Activated CD4-positive, alpha-beta T cell treated with anti-CD3 and anti-CD28 coated beads, Interleukin-2, amount 10 ng/mL, durations not matched to agents 24 days and 14 days (primary cell): Measurements from ENCODE around the gene ABCC1. TPM values are rescaled to one million over a fixed set of nuclear protein-coding genes. Genes with fewer than 3 reads are reported as not detected.
A peak's percentile ranks its signal among the peaks of the same experiment; 100 is the strongest.

ENCODE experiments used
- DNase-seq: peaks from one replicate; pipeline ENCODE4 v3.0.0; 2022
- H3K27ac Mint-ChIP-seq: one replicate; pipeline ENCODE4 v1.8.0; 2022; ENCODE audit warnings: mild to moderate bottlenecking, mixed read lengths
- H3K27me3 Mint-ChIP-seq: one replicate; pipeline ENCODE4 v1.8.0; 2022; ENCODE audit warnings: mixed read lengths
- H3K36me3 Mint-ChIP-seq: one replicate; pipeline ENCODE4 v1.8.0; 2022; ENCODE audit warnings: low read depth, mild to moderate bottlenecking, mixed read lengths
- H3K4me1 Mint-ChIP-seq: one replicate; pipeline ENCODE4 v1.8.0; 2021; ENCODE audit warnings: mixed read lengths
- H3K4me3 Mint-ChIP-seq: one replicate; pipeline ENCODE4 v1.8.0; 2022; ENCODE audit warnings: mild to moderate bottlenecking, moderate library complexity, mixed read lengths
- H3K9me3 Mint-ChIP-seq: one replicate; pipeline ENCODE4 v1.8.0; 2021; ENCODE audit warnings: mixed read lengths
- intact Hi-C: fragments of 100-400 bp; cut with micrococcal nuclease; formaldehyde crosslinking; loops from one replicate; pipeline ENCODE4 v1.15.1; 2023
- total RNA-seq: library from RNA; stranded (reverse); gene quantifications from 2 replicates; pipeline ENCODE4 v1.2.3, GENCODE V29; 2022

ABCC1 gene
- total RNA-seq, 1 donor from 2014 or later, result 92.2 TPM

DNA sequence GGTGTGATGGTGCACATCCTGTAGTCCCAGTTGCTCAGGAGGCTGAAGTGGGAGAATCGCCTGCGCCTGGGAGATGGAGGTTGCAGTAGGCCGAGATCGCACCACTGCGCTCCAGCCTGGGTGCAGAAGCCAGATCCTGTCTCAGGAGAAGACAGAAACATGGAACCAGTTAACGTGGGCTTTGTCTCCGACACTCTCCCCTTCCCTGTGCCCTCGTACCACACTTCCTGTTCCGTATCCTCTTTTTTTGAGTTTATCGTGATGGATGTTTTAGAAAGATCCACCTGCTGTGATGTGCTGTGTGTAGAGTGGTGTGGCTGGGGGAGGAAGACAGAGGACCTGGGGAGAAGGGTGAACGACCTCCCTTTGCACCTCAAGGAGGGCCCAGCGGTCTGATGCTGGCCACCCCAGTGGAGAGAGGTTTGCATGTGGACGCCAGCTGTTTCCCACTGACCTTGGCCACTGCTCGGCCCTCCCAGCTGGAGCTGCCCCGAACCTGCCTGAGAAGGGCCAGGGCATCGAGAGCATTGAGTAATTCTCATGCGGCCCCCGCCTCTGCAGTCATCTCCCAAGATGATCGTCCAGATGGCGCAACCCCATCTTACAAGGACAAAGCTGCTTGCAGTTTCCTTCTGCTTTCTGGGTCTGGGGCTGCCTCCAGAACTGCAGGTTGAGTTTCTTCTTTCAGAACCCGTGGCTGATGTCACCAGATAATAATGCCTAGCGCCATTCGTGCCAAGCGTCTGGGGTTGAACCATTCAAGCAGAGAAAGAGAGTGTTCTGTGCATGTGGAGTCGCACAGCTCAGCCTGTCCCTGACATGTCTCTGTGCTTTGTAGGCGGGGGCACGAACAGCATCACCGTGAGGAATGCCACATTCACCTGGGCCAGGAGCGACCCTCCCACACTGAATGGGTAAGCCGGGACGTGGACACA, 126.3 kb downstream of the ABCC1 start:
- DNase-seq, result no peak
- Mint-ChIP-seq H3K9me3 (no peaks in the 10 kb centered on the region), H3K27me3 (no peaks in the 10 kb centered on the region), H3K27ac (peak overlapping the region; percentile 41), H3K4me3 (no peak overlapping the region), H3K4me1 (peaks cover 10% of the 10 kb centered on the region), H3K36me3 (peaks cover 66% of the 10 kb centered on the region)
- intact Hi-C loops, result no loop called here

DNA sequence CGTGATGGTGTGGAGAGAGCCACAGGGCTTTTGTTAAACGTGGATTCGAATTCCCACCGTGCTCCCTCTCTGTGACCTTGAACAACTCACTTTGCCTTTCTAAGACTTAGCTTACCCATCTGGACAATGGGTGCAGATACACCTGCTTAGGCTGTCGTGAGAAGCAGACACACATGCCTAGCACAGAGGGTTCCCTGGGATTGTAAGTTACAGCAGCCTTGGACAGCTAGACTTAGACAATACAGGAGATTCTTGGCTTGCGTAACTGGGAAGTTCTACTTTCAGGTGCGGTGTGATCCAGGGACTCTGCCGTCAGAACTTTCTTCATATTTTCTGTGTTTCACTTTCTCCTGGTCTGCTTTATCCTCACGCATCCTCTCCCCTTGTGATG, 127.0 kb downstream of the ABCC1 start:
- H3K36me3 Mint-ChIP-seq, result peaks cover 72% of the 10 kb centered on the region
- no peaks in the 10 kb centered on the region for H3K27me3 Mint-ChIP-seq
- intact Hi-C loops, result no loop called here
- peak overlapping the region; percentile 4 for H3K27ac Mint-ChIP-seq
- H3K4me1 Mint-ChIP-seq, result peaks cover 10% of the 10 kb centered on the region
- no peak for DNase-seq
- H3K9me3 Mint-ChIP-seq, result no peaks in the 10 kb centered on the region
- H3K4me3 Mint-ChIP-seq, result no peak overlapping the region

- Mint-ChIP-seq H3K27ac (no peak overlapping the region), H3K27me3 (no peaks in the 10 kb centered on the region), H3K4me1 (peaks cover 5% of the 10 kb centered on the region), H3K4me3 (no peak overlapping the region), H3K9me3 (peaks cover 8% of the 10 kb centered on the region), H3K36me3 (peaks cover 86% of the 10 kb centered on the region)
- no peak for DNase-seq
- intact Hi-C loops, result no loop called here
Observed at GRCh38 chr16:16080465-16081065, 131.1 kb downstream of the ABCC1 start.

- intact Hi-C loops, result no loop called here
- H3K9me3 Mint-ChIP-seq, result peaks cover 8% of the 10 kb centered on the region
- H3K4me1 Mint-ChIP-seq, result peaks cover 4% of the 10 kb centered on the region
- no peaks in the 10 kb centered on the region for H3K27me3 Mint-ChIP-seq
- H3K4me3 Mint-ChIP-seq, result no peak overlapping the region
- DNase-seq, result no peak
- H3K36me3 Mint-ChIP-seq, result peaks cover 87% of the 10 kb centered on the region
- no peak overlapping the region for H3K27ac Mint-ChIP-seq
Observed at GRCh38 chr16:16081141-16081540, 131.7 kb downstream of the ABCC1 start.

- Mint-ChIP-seq H3K36me3 (peaks cover 87% of the 10 kb centered on the region), H3K9me3 (peaks cover 8% of the 10 kb centered on the region), H3K27ac (peak overlapping the region; percentile 62), H3K4me3 (no peak overlapping the region), H3K4me1 (peaks cover 3% of the 10 kb centered on the region), H3K27me3 (no peaks in the 10 kb centered on the region)
- DNase-seq, result no peak
- intact Hi-C loops, result no loop called here
Observed at GRCh38 chr16:16082255-16082654, 132.8 kb downstream of the ABCC1 start.

DNA sequence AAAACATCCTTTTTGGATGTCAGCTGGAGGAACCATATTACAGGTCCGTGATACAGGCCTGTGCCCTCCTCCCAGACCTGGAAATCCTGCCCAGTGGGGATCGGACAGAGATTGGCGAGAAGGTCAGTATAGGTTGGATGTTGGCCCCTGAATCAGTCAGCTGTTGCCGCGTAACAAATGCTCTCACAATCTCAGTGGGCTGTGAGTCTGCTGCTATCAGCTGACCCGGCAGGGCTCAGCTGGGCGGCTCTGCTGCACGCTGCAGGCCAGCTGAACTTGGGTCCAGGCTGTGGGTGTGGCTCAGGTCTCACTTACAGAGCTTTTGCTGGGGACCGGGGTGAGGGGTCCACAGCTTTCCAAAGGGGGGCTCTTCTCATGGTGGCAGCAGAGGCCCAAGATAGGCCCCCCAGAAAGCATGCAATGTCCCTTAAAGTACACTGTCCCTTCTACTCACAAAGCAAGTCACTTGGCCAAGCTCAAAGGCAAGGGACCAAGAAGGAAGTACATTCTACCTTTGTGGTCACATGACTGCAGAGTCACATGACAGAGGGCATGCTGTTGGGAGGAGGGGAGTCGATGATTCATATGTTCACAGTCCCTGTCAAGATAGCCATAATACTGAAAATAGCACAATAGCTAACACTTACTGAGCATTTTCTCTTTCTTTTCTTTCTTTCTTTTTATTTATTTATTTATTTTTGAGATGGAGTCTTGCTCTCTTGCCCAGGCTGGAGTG, 134.2 kb downstream of the ABCC1 start:
- H3K4me3 Mint-ChIP-seq, result no peak overlapping the region
- H3K27me3 Mint-ChIP-seq, result no peaks in the 10 kb centered on the region
- peaks cover 8% of the 10 kb centered on the region for H3K9me3 Mint-ChIP-seq
- H3K27ac Mint-ChIP-seq, result no peak overlapping the region
- peaks cover 82% of the 10 kb centered on the region for H3K36me3 Mint-ChIP-seq
- DNase-seq, result no peak
- intact Hi-C loops, result no loop called here
- H3K4me1 Mint-ChIP-seq, result peaks cover 2% of the 10 kb centered on the region

DNA sequence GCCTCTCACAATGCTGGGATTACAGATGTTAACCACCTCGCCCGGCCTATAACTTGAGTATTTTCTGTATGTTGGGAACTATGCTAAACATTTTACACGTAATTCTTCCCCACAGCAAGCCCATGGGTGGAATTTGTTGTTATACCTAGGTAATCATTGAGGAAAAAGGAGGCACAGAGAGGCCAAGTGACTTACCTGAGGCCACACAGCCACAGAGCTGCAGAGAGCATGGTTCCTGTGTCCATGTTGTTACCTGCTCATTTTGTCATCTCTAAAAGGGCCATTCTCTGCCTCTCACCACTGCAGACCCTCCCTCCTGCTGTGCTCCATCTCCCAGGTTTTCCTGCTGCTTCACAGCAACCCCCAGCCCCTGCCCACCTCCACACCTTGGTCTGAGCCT, 135.5 kb downstream of the ABCC1 start:
- no peak for DNase-seq
- intact Hi-C loops, result no loop called here
- H3K27ac Mint-ChIP-seq, result no peak overlapping the region
- H3K4me3 Mint-ChIP-seq, result no peak overlapping the region
- H3K36me3 Mint-ChIP-seq, result peaks cover 80% of the 10 kb centered on the region
- H3K4me1 Mint-ChIP-seq, result peaks cover 2% of the 10 kb centered on the region
- H3K27me3 Mint-ChIP-seq, result no peaks in the 10 kb centered on the region
- H3K9me3 Mint-ChIP-seq, result peaks cover 8% of the 10 kb centered on the region

GRCh38 chr16:16086653-16087446, 137.4 kb downstream of the ABCC1 start:
- DNase-seq, result no peak
- peaks cover 8% of the 10 kb centered on the region for H3K9me3 Mint-ChIP-seq
- H3K27me3 Mint-ChIP-seq, result no peaks in the 10 kb centered on the region
- intact Hi-C loops, result no loop called here
- peaks cover 2% of the 10 kb centered on the region for H3K4me1 Mint-ChIP-seq
- H3K27ac Mint-ChIP-seq, result no peak overlapping the region
- peaks cover 77% of the 10 kb centered on the region for H3K36me3 Mint-ChIP-seq
- no peak overlapping the region for H3K4me3 Mint-ChIP-seq

GRCh38 chr16:16090238-16090637, 140.8 kb downstream of the ABCC1 start:
- Mint-ChIP-seq H3K4me1 (no peaks in the 10 kb centered on the region), H3K27ac (no peak overlapping the region), H3K27me3 (no peaks in the 10 kb centered on the region), H3K9me3 (no peaks in the 10 kb centered on the region), H3K36me3 (peaks cover 65% of the 10 kb centered on the region), H3K4me3 (no peak overlapping the region)
- DNase-seq, result no peak
- intact Hi-C loops, result no loop called here

- H3K36me3 Mint-ChIP-seq, result peaks cover 62% of the 10 kb centered on the region
- DNase-seq, result no peak
Observed at GRCh38 chr16:16092925-16093627, 143.7 kb downstream of the ABCC1 start.

GRCh38 chr16:16093628-16094332, 144.4 kb downstream of the ABCC1 start:
- peaks cover 68% of the 10 kb centered on the region for H3K36me3 Mint-ChIP-seq
- no peaks in the 10 kb centered on the region for H3K27me3 Mint-ChIP-seq
- H3K9me3 Mint-ChIP-seq, result no peaks in the 10 kb centered on the region

More at GRCh38 chr16:16092925-16093627, 143.7 kb downstream of the ABCC1 start:
- Mint-ChIP-seq H3K9me3 (no peaks in the 10 kb centered on the region), H3K27ac (no peak overlapping the region), H3K27me3 (no peaks in the 10 kb centered on the region), H3K4me1 (no peaks in the 10 kb centered on the region), H3K4me3 (no peak overlapping the region)
- intact Hi-C loops, result no loop called here

DNA sequence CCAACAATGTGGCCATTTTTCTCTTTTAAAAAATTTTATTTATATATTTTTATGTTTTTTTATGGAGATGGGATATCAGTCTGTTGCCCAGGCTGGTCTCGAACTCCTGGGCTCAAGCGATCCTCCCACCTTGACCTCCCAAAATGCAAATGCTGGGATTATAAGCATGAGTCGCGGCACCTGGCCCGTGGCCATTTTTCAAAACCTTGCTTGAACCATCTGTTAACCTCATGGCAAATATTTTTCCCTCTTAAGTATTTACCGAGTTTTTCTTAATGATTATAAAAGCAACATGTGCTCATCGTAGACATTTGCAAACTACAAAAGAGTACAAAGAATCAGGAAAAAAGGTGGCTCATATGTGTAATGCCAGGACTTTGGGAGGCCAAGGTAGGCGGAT, 146.2 kb downstream of the ABCC1 start:
- Mint-ChIP-seq H3K9me3 (no peaks in the 10 kb centered on the region), H3K27ac (no peak overlapping the region), H3K27me3 (no peaks in the 10 kb centered on the region), H3K36me3 (peaks cover 68% of the 10 kb centered on the region), H3K4me3 (no peak overlapping the region), H3K4me1 (peaks cover 2% of the 10 kb centered on the region)
- DNase-seq, result no peak
- intact Hi-C loops, result no loop called here

More at GRCh38 chr16:16093628-16094332, 144.4 kb downstream of the ABCC1 start:
- Mint-ChIP-seq H3K4me3 (no peak overlapping the region), H3K27ac (no peak overlapping the region), H3K4me1 (no peaks in the 10 kb centered on the region)
- intact Hi-C loops, result no loop called here
- no peak for DNase-seq
